ENCODE data around the gene AXIN1. TPM values are rescaled to one million over a fixed set of nuclear protein-coding genes. Genes with fewer than 3 reads are reported as not detected.

The AXIN1 gene
- total RNA-seq, 1 experiment from 2014 or later: 26.9 TPM

DNA sequence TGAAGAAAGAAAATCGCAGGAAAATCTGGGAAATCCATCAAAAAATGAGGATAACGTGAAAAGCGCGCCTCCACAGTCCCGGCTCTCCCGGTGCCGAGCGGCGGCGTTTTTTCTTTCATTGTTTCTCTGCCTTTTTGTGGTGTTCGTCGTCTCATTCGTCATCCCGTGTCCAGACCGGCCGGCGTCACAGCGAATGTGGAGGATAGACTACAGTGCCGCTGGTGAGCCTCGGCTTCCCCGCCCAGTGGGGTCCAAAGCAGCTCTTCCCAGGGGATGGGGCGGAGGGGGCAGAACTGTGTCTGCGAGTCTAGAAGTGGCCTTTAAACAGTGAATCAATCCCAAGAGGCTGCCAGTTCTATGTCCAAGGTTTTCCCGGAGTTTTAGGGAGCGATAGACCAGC, 98.1 kb downstream of the AXIN1 start:
- no peaks in the 10 kb centered on the region for H3K79me2 ChIP-seq (ENCODE audit: low read length)
- no peak overlapping the region for H2AFZ ChIP-seq (ENCODE audit: low read length)
- no peaks in the 10 kb centered on the region for H4K20me1 ChIP-seq (ENCODE audit: low read length)
- ChIA-PET CTCF (no interaction called here), POLR2A (ENCODE audit: unreplicated experiment) (interaction anchor here (0.6 kb wide), 1 partner anchor 12 kb away, joined by 19 read pairs; no protein-coding TSS in a partner anchor)
- H3K4me1 ChIP-seq (ENCODE audit: insufficient read depth, low read length): peaks cover 9% of the 10 kb centered on the region; the same call in 1 of the 2 replicates
- H3K9me3 ChIP-seq (ENCODE audit: low read length): no peaks in the 10 kb centered on the region
- ATAC-seq: no peak
- no peaks in the 10 kb centered on the region for H3K36me3 ChIP-seq (ENCODE audit: low read depth, low read length)
- no TSS peak for BruUV-seq (replicated peaks)
- no peak overlapping the region for H3K9ac ChIP-seq (ENCODE audit: low read length)
- TF ChIP-seq EZH2 (IDR thresholded peaks at IDR 0.05; ENCODE audit: low read length, unreplicated experiment) (no peak), EZH2phosphoT487 (IDR thresholded peaks at IDR 0.05; ENCODE audit: borderline replicate concordance, low read length) (no peak)
- TF ChIP-seq, protein P1, sequence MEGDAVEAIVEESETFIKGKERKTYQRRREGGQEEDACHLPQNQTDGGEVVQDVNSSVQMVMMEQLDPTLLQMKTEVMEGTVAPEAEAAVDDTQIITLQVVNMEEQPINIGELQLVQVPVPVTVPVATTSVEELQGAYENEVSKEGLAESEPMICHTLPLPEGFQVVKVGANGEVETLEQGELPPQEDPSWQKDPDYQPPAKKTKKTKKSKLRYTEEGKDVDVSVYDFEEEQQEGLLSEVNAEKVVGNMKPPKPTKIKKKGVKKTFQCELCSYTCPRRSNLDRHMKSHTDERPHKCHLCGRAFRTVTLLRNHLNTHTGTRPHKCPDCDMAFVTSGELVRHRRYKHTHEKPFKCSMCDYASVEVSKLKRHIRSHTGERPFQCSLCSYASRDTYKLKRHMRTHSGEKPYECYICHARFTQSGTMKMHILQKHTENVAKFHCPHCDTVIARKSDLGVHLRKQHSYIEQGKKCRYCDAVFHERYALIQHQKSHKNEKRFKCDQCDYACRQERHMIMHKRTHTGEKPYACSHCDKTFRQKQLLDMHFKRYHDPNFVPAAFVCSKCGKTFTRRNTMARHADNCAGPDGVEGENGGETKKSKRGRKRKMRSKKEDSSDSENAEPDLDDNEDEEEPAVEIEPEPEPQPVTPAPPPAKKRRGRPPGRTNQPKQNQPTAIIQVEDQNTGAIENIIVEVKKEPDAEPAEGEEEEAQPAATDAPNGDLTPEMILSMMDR (conservative IDR thresholded peaks at IDR 0.05; ENCODE audit: low read depth, low read length): no peak
- no peak overlapping the region for H3K27ac ChIP-seq (ENCODE audit: low read length)
- H3F3A ChIP-seq (ENCODE audit: low read length, unreplicated experiment): no peaks in the 10 kb centered on the region
- H3K9me2 ChIP-seq (replicated peaks; ENCODE audit: low read length): no peaks in the 10 kb centered on the region
- H3K4me3 ChIP-seq (ENCODE audit: low read length): no peak overlapping the region
- intact Hi-C loops (cut with micrococcal nuclease): no loop called here
- no peak for DNase-seq
- no peaks in the 10 kb centered on the region for H3K27me3 ChIP-seq (ENCODE audit: low read length)
- no peak overlapping the region for H3K4me2 ChIP-seq (ENCODE audit: low read length)

DNA sequence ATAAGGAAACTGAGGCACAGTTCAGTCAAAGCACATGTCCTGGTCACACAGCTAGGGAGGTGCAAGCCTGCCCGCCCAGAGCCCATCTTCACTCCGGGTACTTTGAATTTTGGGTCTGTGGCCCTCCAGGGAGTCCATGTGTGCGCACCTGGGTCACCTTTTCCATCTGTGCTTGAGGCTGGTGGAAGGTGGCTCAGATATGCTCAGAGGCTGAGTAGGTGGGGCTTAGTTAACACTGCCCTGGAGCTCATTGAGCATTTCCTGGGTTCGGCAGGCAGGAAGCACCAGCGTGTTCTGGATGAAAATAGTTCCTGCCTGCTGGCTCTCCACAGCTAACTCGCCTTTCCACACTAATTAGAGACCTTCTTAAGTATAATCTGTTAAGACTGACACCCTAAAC, 98.7 kb downstream of the AXIN1 start:
- Histone ChIP-seq H3K27me3 (ENCODE audit: low read length) (no peaks in the 10 kb centered on the region), H3K79me2 (ENCODE audit: low read length) (no peaks in the 10 kb centered on the region), H4K20me1 (ENCODE audit: low read length) (no peaks in the 10 kb centered on the region), H3K9ac (ENCODE audit: low read length) (no peak overlapping the region), H3K36me3 (ENCODE audit: low read depth, low read length) (no peaks in the 10 kb centered on the region), H3K9me2 (replicated peaks; ENCODE audit: low read length) (no peaks in the 10 kb centered on the region), H3K9me3 (ENCODE audit: low read length) (no peaks in the 10 kb centered on the region), H3K4me3 (ENCODE audit: low read length) (no peak overlapping the region), H3K4me1 (ENCODE audit: insufficient read depth, low read length) (peaks cover 9% of the 10 kb centered on the region; the same call in 1 of the 2 replicates), H2AFZ (ENCODE audit: low read length) (no peak overlapping the region), H3F3A (ENCODE audit: low read length, unreplicated experiment) (no peaks in the 10 kb centered on the region), H3K4me2 (ENCODE audit: low read length) (no peak overlapping the region), H3K27ac (ENCODE audit: low read length) (no peak overlapping the region)
- CTCF ChIA-PET: no interaction called here
- DNase-seq: no peak
- intact Hi-C loops (cut with micrococcal nuclease): no loop called here
- no peak for ATAC-seq
- no peak for TF ChIP-seq EZH2 (IDR thresholded peaks at IDR 0.05; ENCODE audit: low read length, unreplicated experiment)
- no TSS peak for BruUV-seq (replicated peaks)
- POLR2A ChIA-PET (ENCODE audit: unreplicated experiment): interaction anchor here (0.6 kb wide), 1 partner anchor 11 kb away, joined by 19 read pairs; no protein-coding TSS in a partner anchor

DNA sequence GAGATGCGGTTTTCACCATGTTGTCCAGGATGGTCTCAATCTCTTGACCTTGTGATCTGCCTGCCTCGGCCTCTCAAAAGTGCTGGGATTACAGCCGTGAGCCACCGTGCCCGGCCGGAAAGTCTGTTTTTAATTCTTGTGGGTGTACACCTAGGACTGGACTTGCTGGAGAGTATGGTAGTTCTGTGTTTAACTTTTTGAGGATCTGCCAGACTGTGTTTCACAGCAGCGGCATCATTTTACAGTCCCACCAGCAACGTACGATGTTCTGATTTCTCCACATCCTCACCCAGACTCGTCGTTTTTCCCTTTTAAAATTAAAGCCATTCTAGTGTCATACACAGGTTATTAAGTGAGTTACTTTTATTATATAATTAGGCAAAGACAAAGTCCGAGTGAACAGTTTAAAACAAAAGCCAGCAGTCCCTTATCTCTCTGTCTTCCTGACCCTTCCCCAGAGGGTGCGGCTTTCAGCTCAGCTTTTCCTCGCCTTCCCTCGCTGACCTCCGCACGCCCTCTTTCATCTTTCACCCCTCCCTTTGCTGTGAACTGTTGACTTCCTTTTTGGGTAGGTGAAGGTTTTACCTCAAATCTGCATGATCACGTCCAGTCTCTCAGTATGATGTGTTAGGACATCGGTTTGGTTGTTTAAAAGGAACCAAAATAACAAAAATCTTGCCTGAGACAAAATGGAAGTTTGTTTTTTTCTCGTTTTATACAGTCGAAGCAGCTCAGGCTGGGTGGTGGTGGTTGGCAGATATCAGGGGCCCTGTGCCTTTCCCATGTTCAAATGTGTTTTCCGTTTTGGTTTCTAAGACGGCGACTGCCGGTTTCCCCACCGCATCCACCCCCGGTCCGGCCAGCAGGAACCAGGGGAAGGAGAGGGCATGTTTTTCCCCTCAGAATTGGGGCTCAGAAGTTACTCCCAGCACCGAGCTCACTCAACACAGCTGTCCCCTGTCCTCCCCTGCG, 99.9 kb downstream of the AXIN1 start:
- Histone ChIP-seq H4K20me1 (ENCODE audit: low read length) (no peaks in the 10 kb centered on the region), H3F3A (ENCODE audit: low read length, unreplicated experiment) (no peaks in the 10 kb centered on the region), H2AFZ (ENCODE audit: low read length) (no peak overlapping the region), H3K9ac (ENCODE audit: low read length) (no peak overlapping the region), H3K27ac (ENCODE audit: low read length) (no peak overlapping the region), H3K36me3 (ENCODE audit: low read depth, low read length) (no peaks in the 10 kb centered on the region), H3K4me2 (ENCODE audit: low read length) (no peak overlapping the region), H3K4me1 (ENCODE audit: insufficient read depth, low read length) (peaks cover 9% of the 10 kb centered on the region; the same call in 1 of the 2 replicates), H3K9me2 (replicated peaks; ENCODE audit: low read length) (no peaks in the 10 kb centered on the region), H3K27me3 (ENCODE audit: low read length) (no peaks in the 10 kb centered on the region), H3K4me3 (ENCODE audit: low read length) (no peak overlapping the region), H3K79me2 (ENCODE audit: low read length) (no peaks in the 10 kb centered on the region), H3K9me3 (ENCODE audit: low read length) (no peaks in the 10 kb centered on the region)
- DNase-seq: no peak
- TF ChIP-seq, protein P1 (conservative IDR thresholded peaks at IDR 0.05; ENCODE audit: low read depth, low read length): no peak
- no peak for TF ChIP-seq EZH2phosphoT487 (IDR thresholded peaks at IDR 0.05; ENCODE audit: borderline replicate concordance, low read length)
- ATAC-seq: no peak
- ChIA-PET POLR2A (ENCODE audit: unreplicated experiment) (no interaction called here), CTCF (no interaction called here)
- no TSS peak for BruUV-seq (replicated peaks)
- intact Hi-C loops (cut with micrococcal nuclease): no loop called here

Data from PC-3 (cell line).